Activated T-cell treated with anti-CD3 and anti-CD28 coated beads for 24 hours (primary cell): ENCODE measurements around the gene CXorf49.
"Not testable (repeated sequence)": the region's sequence is repeated elsewhere in the genome, so short reads cannot be mapped to it uniquely, and the experiment has no call there.

Experiments used
- DNase-seq: peaks from one replicate; pipeline ENCODE4 v3.0.0-alpha.2; 2020; ENCODE audit warnings: low read depth

The CXorf49 gene

DNA sequence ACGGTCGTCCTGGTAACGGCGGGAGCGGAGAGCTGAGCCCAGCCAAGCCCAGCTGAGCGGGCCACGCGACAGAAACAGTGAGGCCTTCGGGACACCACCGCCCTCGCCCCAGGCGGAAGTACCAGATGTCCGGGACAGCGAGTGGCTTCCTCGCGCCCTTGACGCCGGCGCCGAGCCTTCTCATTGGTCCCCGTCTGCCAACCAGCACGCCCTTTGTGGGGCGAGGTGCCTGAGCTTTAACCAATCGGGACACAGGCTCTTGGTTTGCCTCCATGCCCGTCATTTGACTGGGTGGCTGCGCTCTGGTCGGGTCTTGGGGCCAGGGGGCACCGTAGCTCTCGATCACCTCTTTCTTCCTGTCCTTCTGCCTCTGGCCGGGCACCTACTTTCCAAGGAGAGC is at the start of gene CXorf49:
TSS of gene CXorf49 (minus strand) at position 101 of the 400 bp plus-strand sequence. CDS start 134 bp downstream, outside the sequence.
- DNase-seq: not testable (repeated sequence)

- DNase-seq: not testable (repeated sequence)
Observed at GRCh38 chrX:71767134-71767533, 49.0 kb upstream of the CXorf49 start.

GRCh38 chrX:71765613-71766012 is 47.5 kb upstream of the CXorf49 start:
- not testable (repeated sequence) for DNase-seq

- DNase-seq: not testable (repeated sequence)
Observed at GRCh38 chrX:71764832-71765231, 46.7 kb upstream of the CXorf49 start.

GRCh38 chrX:71763049-71763448 is 45.0 kb upstream of the CXorf49 start, which contains the start of gene CXorf49B:
CXorf49B (plus strand) TSS chrX:71763349; CDS start chrX:71763424, 75 bp downstream.
- not testable (repeated sequence) for DNase-seq

- DNase-seq: not testable (repeated sequence)
Observed at GRCh38 chrX:71760688-71761281, 42.7 kb upstream of the CXorf49 start.

- DNase-seq: not testable (repeated sequence)
Observed at GRCh38 chrX:71720289-71720886, 2.3 kb upstream of the CXorf49 start.

- DNase-seq: not testable (repeated sequence)
Observed at GRCh38 chrX:71719195-71719594, 1.1 kb upstream of the CXorf49 start.

DNA sequence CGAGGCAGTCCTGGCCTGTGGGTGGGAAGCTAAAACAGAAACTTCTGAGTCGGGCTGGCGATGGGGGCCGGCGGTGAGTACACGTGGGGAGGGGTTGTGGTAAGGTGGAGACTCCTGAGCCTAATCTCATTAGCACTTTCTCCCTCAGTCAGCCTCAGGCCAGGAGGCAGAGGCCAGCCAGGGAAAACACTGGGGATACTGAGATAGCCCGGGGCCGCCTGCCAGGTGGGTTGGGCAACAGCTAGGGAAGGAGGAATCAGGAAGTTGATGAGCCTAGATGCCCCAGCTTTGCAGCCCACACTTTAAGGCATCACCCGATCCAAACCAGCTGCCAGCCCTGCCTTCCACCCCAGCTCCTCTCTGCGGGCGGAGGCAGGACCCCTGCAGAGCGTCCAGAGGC is 1.8 kb downstream of the CXorf49 start:
- DNase-seq: not testable (repeated sequence)

DNA sequence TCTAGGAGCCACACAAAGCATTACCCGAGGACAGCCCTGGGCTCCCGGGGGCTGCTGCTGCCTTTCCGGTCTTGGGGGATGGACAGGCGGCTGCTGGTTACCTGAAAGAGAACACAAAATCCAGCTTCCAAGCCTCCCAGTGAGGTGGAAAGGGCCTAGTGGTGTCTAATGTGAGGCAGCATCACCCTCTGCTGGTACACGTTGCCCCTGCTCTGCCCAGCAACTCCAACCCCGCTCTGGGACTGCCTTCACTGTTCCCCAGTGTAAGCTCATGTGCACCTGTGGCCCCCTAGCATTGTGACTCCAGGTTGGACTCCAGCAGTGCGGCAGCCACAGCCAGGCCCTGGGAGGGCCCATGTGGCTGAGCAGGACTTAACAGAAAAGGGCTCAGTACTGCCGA is 2.5 kb downstream of the CXorf49 start:
- not testable (repeated sequence) for DNase-seq

GRCh38 chrX:71714064-71714463 is 4.0 kb downstream of the CXorf49 start:
- not testable (repeated sequence) for DNase-seq

- DNase-seq: not testable (repeated sequence)
Observed at GRCh38 chrX:71702853-71703252, 15.2 kb downstream of the CXorf49 start.

GRCh38 chrX:71699023-71699344 is 19.1 kb downstream of the CXorf49 start:
- DNase-seq: not testable (repeated sequence)

GRCh38 chrX:71698299-71699022 is 19.6 kb downstream of the CXorf49 start:
- not testable (repeated sequence) for DNase-seq

GRCh38 chrX:71697466-71698298 is 20.4 kb downstream of the CXorf49 start:
- not testable (repeated sequence) for DNase-seq

GRCh38 chrX:71696641-71697465 is 21.2 kb downstream of the CXorf49 start:
- not testable (repeated sequence) for DNase-seq

DNA sequence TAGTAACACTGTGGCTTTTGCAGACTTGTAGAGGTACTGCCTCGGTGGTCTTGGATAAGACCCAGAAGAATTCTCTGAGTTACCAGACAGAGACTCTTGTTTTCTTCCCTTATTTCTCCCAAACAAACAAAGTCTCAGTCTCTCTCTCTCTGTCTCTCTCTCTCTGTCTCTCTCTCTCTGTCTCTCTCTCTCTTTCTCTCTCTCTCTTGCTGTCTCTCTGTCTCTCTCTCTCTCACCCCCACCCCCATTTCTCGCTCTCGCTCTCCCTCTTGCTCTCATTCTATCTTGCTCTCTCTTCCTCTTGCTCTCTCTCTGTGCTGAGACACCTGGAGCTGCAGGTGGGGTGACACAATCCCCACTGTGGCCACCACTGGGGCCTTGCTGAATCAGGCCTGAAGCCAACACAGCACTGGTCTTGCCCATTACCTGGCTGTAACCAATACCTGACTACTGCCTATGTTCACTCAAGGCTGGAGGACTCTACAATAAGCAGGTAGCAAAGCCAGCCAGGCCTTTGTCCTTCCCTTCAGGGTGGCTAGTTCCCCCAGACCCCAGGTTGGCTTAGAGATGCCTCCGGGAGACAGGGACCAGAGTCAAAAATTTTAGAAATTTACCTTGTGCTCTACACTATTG is 38.4 kb downstream of the CXorf49 start:
- DNase-seq: no peak

DNA sequence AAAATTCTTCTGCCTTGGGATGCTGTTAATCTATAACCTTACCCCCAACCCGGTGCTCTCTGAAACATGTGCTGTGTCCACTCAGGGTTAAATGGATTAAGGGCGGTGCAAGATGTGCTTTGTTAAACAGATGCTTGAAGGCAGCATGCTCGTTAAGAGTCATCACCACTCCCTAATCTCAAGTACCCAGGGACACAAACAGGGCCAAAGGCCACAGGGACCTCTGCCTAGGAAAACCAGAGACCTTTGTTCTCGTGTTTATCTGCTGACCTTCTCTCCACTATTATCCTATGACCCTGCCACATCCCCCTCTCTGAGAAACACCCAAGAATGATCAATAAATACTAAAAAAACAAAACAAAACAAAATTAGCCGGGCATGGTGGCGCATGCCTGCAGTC is 40.9 kb downstream of the CXorf49 start:
- DNase-seq: not testable (repeated sequence)

DNA sequence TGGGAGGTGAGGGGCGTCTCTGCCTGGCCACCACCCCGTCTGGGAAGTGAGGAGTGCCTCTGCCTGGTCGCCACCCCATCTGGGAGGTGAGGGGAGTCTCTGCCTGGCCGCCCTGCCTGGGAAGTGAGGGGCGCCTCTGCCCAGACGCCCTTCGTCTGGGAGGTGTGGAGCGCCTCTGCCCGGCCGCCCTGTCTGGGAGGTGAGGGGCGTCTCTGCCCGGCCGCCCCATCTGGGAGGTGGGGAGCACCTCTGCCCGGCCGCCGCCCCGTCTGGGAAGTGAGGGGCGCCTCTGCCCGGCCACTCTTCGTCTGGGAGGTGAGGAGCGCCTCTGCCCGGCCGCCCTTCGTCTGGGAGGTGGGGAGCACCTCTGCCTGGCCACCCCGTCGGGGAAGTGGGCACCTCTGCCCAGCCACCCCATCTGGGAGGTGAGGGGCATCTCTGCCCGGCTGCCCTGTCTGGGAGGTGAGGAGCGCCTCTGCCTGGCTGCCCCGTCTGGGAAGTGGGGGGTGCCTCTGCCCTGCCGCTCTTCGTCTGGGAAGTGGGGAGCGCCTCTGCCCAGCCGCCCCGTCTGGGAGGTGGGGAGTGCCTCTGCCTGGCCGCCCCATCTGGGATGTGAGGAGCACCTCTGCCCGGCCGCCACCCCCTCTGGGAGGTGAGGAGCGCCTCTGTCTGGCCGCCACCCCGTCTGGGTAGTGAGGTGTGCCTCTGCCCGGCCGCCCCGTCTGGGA is 41.9 kb downstream of the CXorf49 start:
- not testable (repeated sequence) for DNase-seq

DNA sequence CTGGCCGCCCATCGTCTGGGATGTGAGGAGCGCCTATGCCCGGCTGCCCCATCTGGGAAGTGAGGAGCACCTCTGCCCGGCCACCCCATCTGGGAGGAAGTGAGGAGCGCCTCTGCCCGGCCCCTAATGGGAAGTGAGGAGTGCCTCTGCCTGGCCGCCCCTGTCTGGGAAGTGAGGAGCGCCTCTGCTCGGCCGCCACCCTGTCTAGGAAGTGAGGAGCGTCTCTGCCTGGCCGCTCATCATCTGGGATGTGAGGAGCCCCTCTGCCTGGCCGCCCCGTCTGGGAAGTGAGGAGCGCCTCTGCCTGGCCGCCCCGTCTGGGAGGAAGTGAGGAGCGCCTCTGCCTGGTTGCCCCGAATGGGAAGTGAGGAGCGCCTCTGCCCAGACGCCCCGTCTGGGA is 42.4 kb downstream of the CXorf49 start:
- DNase-seq: not testable (repeated sequence)
